Panc1 (cell line): Measurements from ENCODE around the gene GUCY1B1.

ENCODE experiments used
- CTCF ChIP-seq: fragments of 450-650 bp; IDR thresholded peaks from 2 replicates; pipeline ENCODE4 v1.5.1; 2017; ENCODE audit warnings: mild to moderate bottlenecking
- POLR2AphosphoS5 ChIP-seq: IDR thresholded peaks from 2 replicates; pipeline ENCODE4 v1.6.1; 2012; ENCODE audit warnings: mild to moderate bottlenecking, low read depth, low read length, moderate library complexity
- SIN3A ChIP-seq: IDR thresholded peaks from 2 replicates; pipeline ENCODE4 v1.6.1; 2012; ENCODE audit warnings: low read depth, mild to moderate bottlenecking, low read length, moderate library complexity, borderline replicate concordance; ENCODE audit not compliant: insufficient read depth
- TCF7L2 ChIP-seq: IDR thresholded peaks from 2 replicates; pipeline ENCODE4 v1.6.1; 2011; ENCODE audit warnings: mild to moderate bottlenecking, low read depth, low read length, inconsistent platforms
- TF ChIP-seq, protein P1 (sequence below), 2 experiments: IDR thresholded peaks; 2 replicates each; pipeline ENCODE4 v1.6.1; 2011 to 2012; ENCODE audit warnings: low read depth in 2 of 2, control low read depth in 1 of 2, low read length in 1 of 2, mild to moderate bottlenecking in 1 of 2, moderate library complexity in 1 of 2; ENCODE audit not compliant: insufficient read depth in 1 of 2

DNA sequence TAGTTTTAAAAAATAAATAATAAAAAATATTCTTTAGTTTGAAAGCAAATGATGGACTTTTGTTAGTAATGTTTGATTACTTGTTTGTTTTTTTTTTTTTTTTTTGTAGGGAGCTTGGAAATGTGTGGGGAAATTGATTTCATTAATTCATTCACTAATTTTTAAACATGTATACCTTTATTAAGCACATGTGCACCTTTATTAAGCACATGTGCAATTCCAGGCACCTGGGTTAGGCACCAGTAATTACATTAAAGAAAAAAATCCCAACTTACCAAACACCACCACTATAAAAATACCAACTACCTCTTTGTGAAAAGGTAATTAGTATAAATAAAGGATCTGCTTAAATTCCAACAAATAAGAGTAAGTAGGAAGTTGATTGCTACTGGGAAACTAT is 9.5 kb downstream of the GUCY1B1 start:
- TF ChIP-seq CTCF, result no peak
- TF ChIP-seq, protein P1, sequence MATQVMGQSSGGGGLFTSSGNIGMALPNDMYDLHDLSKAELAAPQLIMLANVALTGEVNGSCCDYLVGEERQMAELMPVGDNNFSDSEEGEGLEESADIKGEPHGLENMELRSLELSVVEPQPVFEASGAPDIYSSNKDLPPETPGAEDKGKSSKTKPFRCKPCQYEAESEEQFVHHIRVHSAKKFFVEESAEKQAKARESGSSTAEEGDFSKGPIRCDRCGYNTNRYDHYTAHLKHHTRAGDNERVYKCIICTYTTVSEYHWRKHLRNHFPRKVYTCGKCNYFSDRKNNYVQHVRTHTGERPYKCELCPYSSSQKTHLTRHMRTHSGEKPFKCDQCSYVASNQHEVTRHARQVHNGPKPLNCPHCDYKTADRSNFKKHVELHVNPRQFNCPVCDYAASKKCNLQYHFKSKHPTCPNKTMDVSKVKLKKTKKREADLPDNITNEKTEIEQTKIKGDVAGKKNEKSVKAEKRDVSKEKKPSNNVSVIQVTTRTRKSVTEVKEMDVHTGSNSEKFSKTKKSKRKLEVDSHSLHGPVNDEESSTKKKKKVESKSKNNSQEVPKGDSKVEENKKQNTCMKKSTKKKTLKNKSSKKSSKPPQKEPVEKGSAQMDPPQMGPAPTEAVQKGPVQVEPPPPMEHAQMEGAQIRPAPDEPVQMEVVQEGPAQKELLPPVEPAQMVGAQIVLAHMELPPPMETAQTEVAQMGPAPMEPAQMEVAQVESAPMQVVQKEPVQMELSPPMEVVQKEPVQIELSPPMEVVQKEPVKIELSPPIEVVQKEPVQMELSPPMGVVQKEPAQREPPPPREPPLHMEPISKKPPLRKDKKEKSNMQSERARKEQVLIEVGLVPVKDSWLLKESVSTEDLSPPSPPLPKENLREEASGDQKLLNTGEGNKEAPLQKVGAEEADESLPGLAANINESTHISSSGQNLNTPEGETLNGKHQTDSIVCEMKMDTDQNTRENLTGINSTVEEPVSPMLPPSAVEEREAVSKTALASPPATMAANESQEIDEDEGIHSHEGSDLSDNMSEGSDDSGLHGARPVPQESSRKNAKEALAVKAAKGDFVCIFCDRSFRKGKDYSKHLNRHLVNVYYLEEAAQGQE (IDR thresholded peaks at IDR 0.05; ENCODE audit: insufficient read depth in 1 of 2, low read depth in 2 of 2, low read length in 1 of 2), result no peak
- TF ChIP-seq TCF7L2, result no peak
- no peak for TF ChIP-seq POLR2AphosphoS5
- no peak for TF ChIP-seq SIN3A
